Large intestine (tissue), 3 donors: Measurements from ENCODE around the gene ADGRL2. TPM values are rescaled to one million over a fixed set of nuclear protein-coding genes. Genes with fewer than 3 reads are reported as not detected.

ENCODE experiments used
- DNase-seq, 2 donors: peaks; one replicate each; pipeline versions ENCODE4 v3.0.0 to v3.0.0-alpha.2; 2013
- H3K27ac ChIP-seq: one replicate; pipeline ENCODE4 v1.5.1; 2013; ENCODE audit warnings: low read length
- H3K27me3 ChIP-seq: 2 replicates; pipeline ENCODE4 v1.6.1; 2013; ENCODE audit warnings: low read length; ENCODE audit not compliant: control insufficient read depth, insufficient read depth
- H3K36me3 ChIP-seq: 2 replicates; pipeline ENCODE4 v1.6.1; 2013; ENCODE audit warnings: low read length; ENCODE audit not compliant: control insufficient read depth, insufficient read depth
- H3K4me1 ChIP-seq: one replicate; pipeline ENCODE4 v1.6.1; 2013; ENCODE audit warnings: low read length; ENCODE audit not compliant: control insufficient read depth, insufficient read depth
- H3K4me3 ChIP-seq: one replicate; pipeline ENCODE4 v1.5.1; 2013; ENCODE audit warnings: low read length
- H3K9me3 ChIP-seq: one replicate; pipeline ENCODE4 v1.6.1; 2013; ENCODE audit warnings: mild to moderate bottlenecking, low read depth, low read length, moderate library complexity; ENCODE audit not compliant: control insufficient read depth
- WGBS: methylation state at CpG from one replicate; pipeline ENCODE4 v1.1.5; 2013; ENCODE audit warnings: low lambda C conversion rate; ENCODE audit not compliant: insufficient coverage; 5-methylcytosine and 5-hydroxymethylcytosine counted together
- polyA plus RNA-seq: library from polyadenylated mRNA; unstranded; fragments of 120-200 nt; gene quantifications from one replicate; pipeline ENCODE4 v1.2.1, GENCODE V29; 2013

The ADGRL2 gene
- polyA plus RNA-seq, 1 donor, result 60.9 TPM

DNA sequence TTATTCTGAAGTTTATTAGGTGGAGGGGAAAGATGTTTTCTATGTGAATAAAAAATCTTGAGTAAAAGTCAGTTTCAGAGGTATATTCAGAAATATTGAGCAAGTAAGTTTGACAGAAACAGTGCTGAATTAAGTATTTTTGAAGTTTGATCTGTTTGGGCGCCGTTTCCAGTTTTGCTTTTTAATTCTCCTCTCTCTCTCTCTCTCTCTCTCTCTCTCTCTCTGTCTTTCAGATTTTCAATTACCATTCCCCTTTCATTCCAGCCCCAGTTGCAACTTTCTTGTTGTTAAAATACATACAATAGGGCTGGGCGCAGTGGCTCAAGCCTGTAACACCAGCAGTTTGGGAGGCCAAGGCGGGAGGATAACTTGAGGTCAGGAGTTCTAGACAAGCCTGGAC is 24.0 kb downstream of the ADGRL2 start:
- WGBS, result no CpG with 5 or more reads among the region's 4 CpGs
- DNase-seq, result no peak
- Histone ChIP-seq H3K36me3 (no peaks in the 10 kb centered on the region), H3K4me3 (no peak overlapping the region), H3K4me1 (no peaks in the 10 kb centered on the region), H3K9me3 (no peaks in the 10 kb centered on the region), H3K27ac (no peak overlapping the region), H3K27me3 (no peaks in the 10 kb centered on the region)

DNA sequence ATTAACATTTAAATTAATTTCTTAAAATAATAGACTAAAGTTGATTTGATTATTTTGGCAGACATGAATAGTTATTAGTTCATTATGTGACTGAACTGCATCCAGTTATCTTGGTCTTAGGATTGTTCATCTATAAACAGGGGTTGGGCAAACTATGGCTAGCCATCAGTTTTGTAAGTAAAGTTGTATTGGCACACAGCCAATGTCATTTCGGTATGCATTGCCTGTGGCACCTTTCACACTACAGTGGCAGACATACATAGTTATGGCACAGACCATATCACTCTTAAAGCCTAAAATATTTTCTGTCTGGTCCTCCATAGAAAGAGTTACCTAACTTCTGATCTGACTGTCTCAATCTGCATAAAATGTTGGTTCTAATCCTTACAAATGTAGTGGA is 27.2 kb downstream of the ADGRL2 start:
- WGBS, result no CpG with 5 or more reads among the region's 1 CpG
- no peaks in the 10 kb centered on the region for H3K27me3 ChIP-seq
- no peak overlapping the region for H3K27ac ChIP-seq
- H3K36me3 ChIP-seq, result no peaks in the 10 kb centered on the region
- H3K9me3 ChIP-seq, result no peaks in the 10 kb centered on the region
- H3K4me3 ChIP-seq, result no peak overlapping the region
- no peak for DNase-seq
- no peaks in the 10 kb centered on the region for H3K4me1 ChIP-seq

DNA sequence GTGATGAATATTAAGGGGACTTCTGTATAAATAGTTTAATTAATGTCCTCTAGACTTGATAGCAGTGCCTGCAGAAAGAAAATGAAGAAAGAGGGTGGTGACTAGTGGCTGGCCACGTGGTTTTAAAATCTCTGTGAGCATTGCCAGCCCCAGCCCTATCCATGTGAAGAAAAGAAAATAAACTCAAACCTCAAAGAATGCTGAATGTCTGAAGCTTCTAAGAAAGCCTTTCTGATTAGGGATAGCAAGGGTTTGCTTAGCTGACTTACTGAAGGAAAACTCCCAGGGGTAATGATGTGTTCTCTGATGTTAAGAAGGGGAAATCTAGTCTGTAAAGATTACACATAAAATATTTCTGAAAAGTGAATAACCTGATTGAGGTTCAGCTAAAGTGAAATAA is 31.8 kb downstream of the ADGRL2 start:
- DNase-seq, result no peak
- Histone ChIP-seq H3K9me3 (no peaks in the 10 kb centered on the region), H3K4me1 (no peaks in the 10 kb centered on the region), H3K27ac (no peak overlapping the region), H3K36me3 (no peaks in the 10 kb centered on the region), H3K27me3 (no peaks in the 10 kb centered on the region), H3K4me3 (no peak overlapping the region)
- WGBS, result 20% methylated on average over 1 of the region's 1 CpG

DNA sequence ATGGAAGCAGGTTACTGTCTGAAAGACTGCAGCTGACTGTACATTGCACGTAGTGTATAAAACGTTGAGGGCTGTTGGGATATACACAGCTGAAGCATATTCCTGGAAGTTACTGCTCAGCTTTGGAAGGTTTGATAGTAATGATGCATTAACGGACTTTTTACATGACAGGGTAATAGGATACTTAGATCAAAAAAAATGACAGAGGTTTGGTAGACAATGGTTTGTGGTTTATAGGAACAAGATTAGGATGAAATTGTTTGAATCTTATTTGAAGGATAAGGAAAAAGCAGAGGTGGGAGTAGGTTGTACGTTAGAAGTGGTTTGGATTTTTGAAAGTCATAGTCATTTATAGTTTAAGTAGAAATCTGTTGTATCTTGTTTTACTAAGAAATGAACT is 33.0 kb downstream of the ADGRL2 start:
- H3K4me3 ChIP-seq, result no peak overlapping the region
- H3K27me3 ChIP-seq, result no peaks in the 10 kb centered on the region
- 80% methylated on average over 2 of the region's 4 CpGs for WGBS
- DNase-seq, result no peak
- H3K9me3 ChIP-seq, result no peaks in the 10 kb centered on the region
- H3K27ac ChIP-seq, result no peak overlapping the region
- H3K36me3 ChIP-seq, result no peaks in the 10 kb centered on the region
- no peaks in the 10 kb centered on the region for H3K4me1 ChIP-seq

DNA sequence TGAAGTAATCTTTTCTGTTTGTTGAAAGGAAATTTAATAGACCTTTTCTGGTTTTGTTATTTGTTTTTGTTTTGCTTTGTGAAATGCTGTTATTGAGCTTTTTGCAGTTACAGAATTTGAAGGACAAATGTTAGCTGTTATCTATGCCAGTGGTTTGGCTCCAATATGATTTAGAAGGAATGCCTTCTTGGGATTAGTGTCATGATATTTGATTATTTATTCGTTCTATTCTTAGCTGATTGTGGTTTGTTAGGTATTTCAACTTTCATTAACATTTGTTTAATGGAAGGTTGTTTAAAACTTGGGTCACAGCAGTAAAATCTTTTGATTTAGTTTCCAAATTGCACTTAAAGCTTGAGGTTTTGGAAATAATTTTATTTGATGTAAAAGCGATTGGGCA is 33.5 kb downstream of the ADGRL2 start:
- no peaks in the 10 kb centered on the region for H3K36me3 ChIP-seq
- no peak for DNase-seq
- H3K27ac ChIP-seq, result no peak overlapping the region
- WGBS, result no CpG with 5 or more reads among the region's 2 CpGs
- no peaks in the 10 kb centered on the region for H3K4me1 ChIP-seq
- no peaks in the 10 kb centered on the region for H3K27me3 ChIP-seq
- H3K9me3 ChIP-seq, result no peaks in the 10 kb centered on the region
- no peak overlapping the region for H3K4me3 ChIP-seq

DNA sequence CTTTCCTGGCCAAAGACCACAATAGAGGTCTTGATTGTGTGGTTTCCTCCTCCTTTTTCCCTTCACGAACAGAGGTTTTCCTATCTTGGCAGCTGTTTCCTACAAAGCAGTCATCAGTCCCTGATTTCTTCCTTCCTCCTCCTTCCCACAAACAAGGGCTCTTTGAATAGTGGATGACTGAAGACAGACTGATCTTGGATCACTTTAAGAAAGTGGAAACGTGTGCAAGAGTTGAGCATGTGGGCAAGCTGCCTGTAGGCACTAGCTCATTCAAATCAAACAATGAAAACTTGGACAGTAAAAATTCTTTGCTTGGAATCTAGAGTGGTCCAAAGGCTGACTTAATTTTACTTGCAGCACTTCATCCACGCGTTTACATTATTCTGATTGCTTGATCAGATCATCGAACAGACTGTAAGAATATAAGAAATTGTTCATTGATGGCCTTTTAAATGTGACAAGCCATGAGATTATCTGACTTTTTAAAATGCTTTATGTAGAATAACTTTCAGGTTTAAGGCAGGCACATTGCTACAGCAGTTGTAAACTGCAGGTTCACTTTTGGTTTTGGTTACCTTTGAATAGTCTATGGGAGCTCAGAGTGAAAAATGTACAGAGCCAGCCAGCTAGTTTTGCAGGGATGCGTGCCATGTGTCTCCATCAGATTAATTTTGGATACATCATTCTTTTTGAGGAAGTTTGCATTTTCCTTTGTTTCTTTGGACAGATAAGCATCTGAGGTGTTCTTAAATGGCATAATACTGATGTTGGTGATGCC is 34.4 kb downstream of the ADGRL2 start:
- 80% methylated on average over 2 of the region's 6 CpGs for WGBS
- Histone ChIP-seq H3K27ac (no peak overlapping the region), H3K9me3 (no peaks in the 10 kb centered on the region), H3K36me3 (peaks cover 2% of the 10 kb centered on the region), H3K27me3 (no peaks in the 10 kb centered on the region), H3K4me1 (no peaks in the 10 kb centered on the region), H3K4me3 (no peak overlapping the region)
- DNase-seq, result peak in 1 of 2 donors; percentile 29

DNA sequence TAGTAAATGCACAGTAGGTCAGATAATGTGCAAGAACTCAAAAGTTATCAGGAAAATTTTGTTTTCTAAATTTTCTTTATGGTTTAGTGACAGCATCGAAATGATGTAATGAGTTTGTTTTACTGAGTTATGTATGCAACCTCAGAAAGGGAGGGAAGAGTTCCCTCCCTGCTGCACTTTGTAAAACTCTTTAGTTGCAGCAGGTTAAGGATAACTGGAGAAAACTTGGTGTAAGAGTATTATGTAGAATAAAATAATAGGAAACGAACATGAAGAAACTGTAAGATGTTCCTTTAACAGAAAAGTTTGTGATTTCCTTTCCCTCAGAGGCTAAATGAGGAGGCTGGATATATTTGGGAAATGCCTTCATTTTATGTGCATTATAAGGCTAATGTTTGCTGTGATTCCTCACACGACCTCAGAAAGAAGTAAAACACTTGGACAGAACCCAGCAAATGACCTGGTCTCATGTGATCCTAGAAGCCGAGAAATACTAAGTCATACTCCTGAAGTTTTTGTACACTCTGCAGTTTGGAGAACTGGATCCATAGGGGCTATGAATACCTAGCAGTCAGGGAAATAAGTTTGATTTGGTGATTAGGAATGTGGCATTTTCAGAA is 35.4 kb downstream of the ADGRL2 start:
- no peak overlapping the region for H3K27ac ChIP-seq
- no peaks in the 10 kb centered on the region for H3K9me3 ChIP-seq
- DNase-seq, result no peak
- no peak overlapping the region for H3K4me3 ChIP-seq
- H3K4me1 ChIP-seq, result no peaks in the 10 kb centered on the region
- WGBS, result 78% methylated on average over 1 of the region's 4 CpGs
- H3K36me3 ChIP-seq, result peaks cover 2% of the 10 kb centered on the region
- H3K27me3 ChIP-seq, result no peaks in the 10 kb centered on the region

DNA sequence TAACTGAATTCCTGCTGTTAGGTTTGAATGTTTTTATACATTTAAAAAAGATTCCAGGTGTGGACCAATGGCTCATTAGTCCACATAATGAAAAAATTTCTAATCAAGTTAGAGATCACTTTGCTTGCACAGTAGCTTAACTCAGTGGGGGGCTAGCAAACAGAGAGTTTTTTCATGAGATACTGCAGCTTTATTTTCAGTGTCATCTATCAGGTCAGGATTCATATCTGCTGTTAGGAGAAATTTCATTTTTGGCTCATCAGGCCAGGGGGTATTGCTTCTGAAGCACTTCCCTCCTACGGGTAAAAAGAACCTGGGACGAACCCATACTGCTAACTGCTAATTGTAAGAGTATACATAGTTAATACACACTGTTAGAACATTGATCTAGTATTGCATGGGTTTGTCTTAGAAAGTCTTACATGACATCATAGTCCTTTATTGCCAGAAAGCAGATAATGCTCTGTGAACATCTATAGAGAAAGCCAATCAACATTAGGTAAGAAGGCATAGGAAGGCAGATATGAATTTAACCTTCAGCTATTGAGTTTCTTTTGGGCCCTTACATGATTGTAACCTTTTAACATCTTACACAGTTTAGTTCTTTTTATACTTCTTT is 38.0 kb downstream of the ADGRL2 start:
- H3K27ac ChIP-seq, result no peak overlapping the region
- no peak overlapping the region for H3K4me3 ChIP-seq
- H3K36me3 ChIP-seq, result peaks cover 2% of the 10 kb centered on the region
- H3K4me1 ChIP-seq, result no peaks in the 10 kb centered on the region
- no peak for DNase-seq
- no peaks in the 10 kb centered on the region for H3K27me3 ChIP-seq
- WGBS, result 100% methylated on average over 2 of the region's 2 CpGs
- H3K9me3 ChIP-seq, result no peaks in the 10 kb centered on the region

DNA sequence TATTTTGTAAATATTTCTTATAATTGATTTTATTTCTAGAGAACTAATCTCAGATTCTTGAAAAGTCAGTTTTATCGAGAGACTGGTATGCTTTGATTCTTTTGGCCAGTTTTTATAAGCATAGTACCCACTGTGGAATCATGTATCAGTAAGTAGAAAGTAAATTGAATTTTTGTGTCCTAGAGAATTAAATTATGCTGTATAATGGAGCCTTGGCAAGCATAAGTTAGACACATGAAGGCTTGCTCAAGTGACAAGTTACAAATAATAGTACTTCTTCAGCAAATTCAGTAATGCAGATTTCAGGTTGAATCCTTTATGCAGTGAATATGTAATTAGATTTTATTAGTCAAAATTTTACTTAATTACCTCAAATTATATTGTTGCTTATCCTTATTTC is 40.1 kb downstream of the ADGRL2 start:
- no peak for DNase-seq
- no peaks in the 10 kb centered on the region for H3K4me1 ChIP-seq
- WGBS, result 100% methylated on average over 1 of the region's 1 CpG

DNA sequence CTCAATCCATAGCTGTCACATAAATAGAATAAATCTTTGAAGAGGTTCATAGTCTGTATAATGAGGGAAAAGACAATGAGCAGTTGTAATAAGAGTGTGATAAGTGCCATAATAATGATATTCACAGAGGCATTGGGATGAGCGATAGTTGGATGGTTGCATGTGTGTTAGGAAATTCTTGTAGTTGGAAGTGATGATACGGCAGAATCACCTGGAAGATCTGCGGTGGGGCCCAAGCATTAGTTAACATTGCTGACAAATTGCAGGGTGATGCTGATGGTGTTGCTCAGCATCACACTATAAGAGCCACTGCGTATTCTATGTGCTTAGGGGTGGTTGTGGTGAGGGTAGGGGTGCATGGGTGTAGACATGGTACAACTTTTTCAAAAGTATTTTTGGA is 41.1 kb downstream of the ADGRL2 start:
- peaks cover 2% of the 10 kb centered on the region for H3K36me3 ChIP-seq
- no peaks in the 10 kb centered on the region for H3K4me1 ChIP-seq
- no peak overlapping the region for H3K4me3 ChIP-seq
- DNase-seq, result no peak
- WGBS, result 100% methylated on average over 1 of the region's 4 CpGs
- no peaks in the 10 kb centered on the region for H3K27me3 ChIP-seq
- no peaks in the 10 kb centered on the region for H3K9me3 ChIP-seq
- H3K27ac ChIP-seq, result no peak overlapping the region

More for the DNA sequence above, 40.1 kb downstream of the ADGRL2 start:
- H3K27ac ChIP-seq, result no peak overlapping the region
- peaks cover 2% of the 10 kb centered on the region for H3K36me3 ChIP-seq
- no peaks in the 10 kb centered on the region for H3K9me3 ChIP-seq
- no peak overlapping the region for H3K4me3 ChIP-seq
- H3K27me3 ChIP-seq, result no peaks in the 10 kb centered on the region
